Endodermal cell (in vitro differentiated cells): Measurements from ENCODE around the gene MAP6. TPM values are rescaled to one million over a fixed set of nuclear protein-coding genes. Genes with fewer than 3 reads are reported as not detected.

ENCODE experiments used
- DNase-seq: peaks from one replicate; pipeline ENCODE4 v3.0.0-alpha.2; 2017
- H3K27ac ChIP-seq: 2 replicates; pipeline ENCODE4 v1.5.1; 2013; ENCODE audit warnings: mild to moderate bottlenecking, low read depth, low read length, moderate library complexity
- H3K27me3 ChIP-seq: 2 replicates; pipeline ENCODE4 v1.6.1; 2013; ENCODE audit warnings: mild to moderate bottlenecking, low read length, moderate library complexity; ENCODE audit not compliant: insufficient read depth, control insufficient read depth, poor library complexity, severe bottlenecking
- H3K36me3 ChIP-seq: 2 replicates; pipeline ENCODE4 v1.7.0; 2013; ENCODE audit warnings: mild to moderate bottlenecking, low read length, moderate library complexity; ENCODE audit not compliant: control insufficient read depth, insufficient read depth
- H3K4me1 ChIP-seq: one replicate; pipeline ENCODE4 v1.7.0; 2013; ENCODE audit warnings: low read length; ENCODE audit not compliant: control insufficient read depth, insufficient read depth
- H3K4me3 ChIP-seq: 2 replicates; pipeline ENCODE4 v1.5.1; 2013; ENCODE audit warnings: mild to moderate bottlenecking, low read length, moderate library complexity
- H3K9ac ChIP-seq: 2 replicates; pipeline ENCODE4 v1.6.1; 2013; ENCODE audit warnings: mild to moderate bottlenecking, low read length, moderate library complexity; ENCODE audit not compliant: poor library complexity, severe bottlenecking; ENCODE audit errors: extremely low read depth
- H3K9me3 ChIP-seq: 2 replicates; pipeline ENCODE4 v1.6.1; 2013; ENCODE audit warnings: mild to moderate bottlenecking, low read length, moderate library complexity; ENCODE audit not compliant: control insufficient read depth
- H3K27ac Mint-ChIP-seq: 2 replicates; pipeline ENCODE4 v1.8.0; 2020; ENCODE audit warnings: mixed read lengths
- H3K27me3 Mint-ChIP-seq: 2 replicates; pipeline ENCODE4 v1.8.0; 2021; ENCODE audit warnings: mild to moderate bottlenecking, mixed read lengths; ENCODE audit not compliant: insufficient read depth
- H3K36me3 Mint-ChIP-seq: 2 replicates; pipeline ENCODE4 v1.8.0; 2020; ENCODE audit warnings: low read depth, mixed read lengths
- H3K4me1 Mint-ChIP-seq: 2 replicates; pipeline ENCODE4 v1.8.0; 2020; ENCODE audit warnings: mixed read lengths
- H3K4me3 Mint-ChIP-seq: 2 replicates; pipeline ENCODE4 v1.8.0; 2020; ENCODE audit warnings: mild to moderate bottlenecking, moderate library complexity, mixed read lengths
- H3K9me3 Mint-ChIP-seq: 2 replicates; pipeline ENCODE4 v1.8.0; 2020; ENCODE audit warnings: mild to moderate bottlenecking, mixed read lengths
- CTCF ChIP-seq: fragments of 200-600 bp; sonication (generic); conservative IDR thresholded peaks from 2 replicates; pipeline ENCODE4 v1.5.0; 2021; ENCODE audit warnings: antibody characterized with exemption, mild to moderate bottlenecking
- WGBS, 2 experiments: methylation state at CpG; one replicate each; pipeline versions ENCODE4 v1.1.5 to v1.1.7; 2013; ENCODE audit warnings: missing lambda C conversion rate in 2 of 2, mixed read lengths in 1 of 2; ENCODE audit not compliant: insufficient coverage in 1 of 2, insufficient read length in 1 of 2; 5-methylcytosine and 5-hydroxymethylcytosine counted together
- total RNA-seq, 2 donors: library from RNA; stranded (reverse); fragmentation: NEBNext Ultra II Directional in 1 of 2; extraction: Animal tissue kit (Norgen Biotek cat#: 25700) in 1 of 2; gene quantifications; 2 replicates in 1 of 2; 3 replicates in 1 of 2; pipeline ENCODE4 v1.2.1, GENCODE V29; 2021

MAP6 gene
- total RNA-seq, 2 donors from 2014 or later = 1.9 to 4.2 TPM

DNA sequence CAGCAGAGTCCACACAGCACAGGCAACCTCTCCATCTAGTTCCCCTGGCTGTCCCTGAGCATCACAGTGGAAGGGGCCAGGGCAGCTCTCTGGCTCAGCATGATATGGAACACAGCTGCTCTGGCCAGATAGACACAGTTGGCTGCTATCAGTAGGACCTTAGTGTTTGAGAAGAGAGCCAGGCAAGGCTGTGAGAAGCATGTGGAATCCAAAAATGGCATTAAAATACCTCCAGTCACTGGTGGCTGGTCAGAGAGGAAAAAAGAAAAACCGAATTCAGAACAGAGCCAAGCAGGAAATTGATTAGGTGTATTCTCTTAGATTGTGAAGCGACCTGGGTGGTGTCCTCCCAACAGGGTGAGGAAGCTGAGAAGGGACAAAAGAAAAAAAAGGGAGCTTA lies 78.9 kb downstream of the MAP6 start:
- H3K27me3 Mint-ChIP-seq = peaks cover 6% of the 10 kb centered on the region
- Histone ChIP-seq H3K9ac (no peak overlapping the region), H3K4me3 (no peak overlapping the region), H3K4me1 (peaks cover 2% of the 10 kb centered on the region), H3K36me3 (no peaks in the 10 kb centered on the region), H3K27ac (peak overlapping the region; percentile 24), H3K9me3 (no peaks in the 10 kb centered on the region), H3K27me3 (no peaks in the 10 kb centered on the region)
- no peak overlapping the region for H3K27ac Mint-ChIP-seq
- no peaks in the 10 kb centered on the region for H3K9me3 Mint-ChIP-seq
- H3K36me3 Mint-ChIP-seq = no peaks in the 10 kb centered on the region
- no peak for TF ChIP-seq CTCF
- 85 to 86% methylated on average over 2 of the region's 2 CpGs for WGBS, 2 experiments
- H3K4me3 Mint-ChIP-seq = no peak overlapping the region
- H3K4me1 Mint-ChIP-seq = peaks cover 18% of the 10 kb centered on the region
- DNase-seq = no peak

DNA sequence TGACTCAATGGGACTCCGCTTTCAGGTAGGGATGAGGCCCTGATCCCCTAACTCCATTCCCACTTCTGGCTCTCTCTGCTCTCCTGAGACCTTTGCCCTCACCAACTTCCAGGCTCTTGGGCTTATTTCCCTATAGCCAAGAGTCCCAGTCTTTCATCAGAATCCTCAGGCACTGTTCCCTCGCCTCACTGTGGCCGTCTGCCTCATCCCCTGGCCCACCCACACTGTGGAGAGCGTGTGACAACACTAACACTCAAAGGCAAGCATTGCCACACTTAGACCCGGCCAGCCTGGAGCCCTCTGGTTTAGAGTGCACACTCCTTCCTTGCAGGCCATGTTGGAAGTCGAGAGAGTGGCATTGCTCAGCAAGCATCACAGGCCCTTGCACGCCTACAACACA lies 79.8 kb downstream of the MAP6 start:
- DNase-seq = no peak
- no peak overlapping the region for H3K27ac Mint-ChIP-seq
- no peaks in the 10 kb centered on the region for H3K27me3 ChIP-seq

DNA sequence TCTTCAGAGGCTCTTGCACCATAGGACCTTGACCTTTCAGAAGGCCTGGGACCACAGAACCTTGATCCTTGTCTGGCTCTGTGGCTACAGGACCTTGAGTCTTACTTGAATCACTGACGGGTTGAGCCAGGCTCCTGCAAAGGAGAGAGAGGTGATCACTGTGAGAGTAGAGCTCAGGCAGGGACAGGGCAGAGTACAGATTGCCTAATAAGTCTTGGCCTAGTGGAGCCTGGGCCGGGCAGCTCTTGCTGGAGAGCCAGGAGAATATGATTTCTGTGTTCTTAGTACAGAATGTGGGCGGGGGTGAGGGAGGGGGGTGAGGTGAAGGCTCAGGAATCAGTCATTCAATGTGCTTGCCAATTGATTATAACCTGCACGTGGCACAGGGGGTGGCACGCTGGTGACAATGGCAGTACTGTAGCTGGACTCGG lies 80.8 kb downstream of the MAP6 start:
- 90 to 93% methylated on average over 2 to 6 of the region's 6 CpGs for WGBS, 2 experiments
- H3K4me1 Mint-ChIP-seq = peaks cover 13% of the 10 kb centered on the region

More for the DNA sequence above, 79.8 kb downstream of the MAP6 start:
- no peak overlapping the region for H3K4me3 ChIP-seq
- H3K36me3 Mint-ChIP-seq = no peaks in the 10 kb centered on the region
- peaks cover 6% of the 10 kb centered on the region for H3K27me3 Mint-ChIP-seq
- H3K9me3 ChIP-seq = no peaks in the 10 kb centered on the region
- H3K4me1 ChIP-seq = peaks cover 3% of the 10 kb centered on the region
- WGBS, 2 experiments = 81 to 90% methylated on average over 3 to 7 of the region's 7 CpGs
- H3K9ac ChIP-seq = no peak overlapping the region
- H3K4me3 Mint-ChIP-seq = no peak overlapping the region
- H3K36me3 ChIP-seq = no peaks in the 10 kb centered on the region
- H3K9me3 Mint-ChIP-seq = no peaks in the 10 kb centered on the region
- TF ChIP-seq CTCF = no peak
- H3K27ac ChIP-seq = no peak overlapping the region
- H3K4me1 Mint-ChIP-seq = peaks cover 13% of the 10 kb centered on the region

More for the DNA sequence above, 80.8 kb downstream of the MAP6 start:
- Mint-ChIP-seq H3K27ac (no peak overlapping the region), H3K4me3 (no peak overlapping the region), H3K9me3 (no peaks in the 10 kb centered on the region), H3K36me3 (no peaks in the 10 kb centered on the region), H3K27me3 (peaks cover 4% of the 10 kb centered on the region)
- Histone ChIP-seq H3K36me3 (no peaks in the 10 kb centered on the region), H3K9me3 (no peaks in the 10 kb centered on the region), H3K27ac (no peak overlapping the region), H3K9ac (no peak overlapping the region), H3K4me1 (peaks cover 7% of the 10 kb centered on the region), H3K27me3 (no peaks in the 10 kb centered on the region), H3K4me3 (no peak overlapping the region)
- DNase-seq = no peak
- no peak for TF ChIP-seq CTCF
